Measurements from ENCODE around the gene GRIPAP1. TPM values are rescaled to one million over a fixed set of nuclear protein-coding genes. Genes with fewer than 3 reads are reported as not detected.

Gene GRIPAP1
- total RNA-seq, 8 experiments from 2014 or later = 24.2 to 69.0 (median 44.8) TPM

DNA sequence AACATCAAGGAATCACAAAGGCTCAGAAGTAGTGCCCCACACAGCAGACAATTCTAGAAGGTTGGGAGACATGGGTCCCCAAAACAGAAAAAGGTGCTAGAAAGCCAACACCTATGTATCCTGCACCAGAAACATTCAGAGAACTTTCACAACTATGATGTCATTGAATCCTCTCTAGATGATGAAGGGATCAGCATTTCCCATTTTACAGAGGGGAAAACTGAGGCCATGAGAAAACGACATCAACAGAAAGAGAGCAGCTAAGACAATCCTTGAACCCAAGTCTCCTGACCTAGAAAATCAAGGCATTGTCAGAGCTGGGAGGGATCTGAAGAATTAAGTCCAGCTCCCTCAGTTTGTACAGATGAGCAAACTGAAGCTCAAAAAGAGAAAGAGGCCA, 33.7 kb downstream of the GRIPAP1 start:
- no peak for ATAC-seq (replicated peaks in 6 of 8)
- Histone ChIP-seq H3K4me3 (no peak overlapping the region), H3K27ac (no peak overlapping the region), H3K4me1 (replicated peaks in 1 of 2) (peaks cover 3 to 11% of the 10 kb centered on the region in 2 donors)
- in situ Hi-C loops (cut with MboI; ENCODE audit: low pct_unique_long_range_greater_than_20kb in 2 of 9, low sequenced_read_pairs in 9 of 9, unreplicated experiment in 9 of 9) = no loop called here
- 0 to 100% (median 33%) methylated on average over 1 of the region's 1 CpG; no CpG with 5 or more reads in 7 of the 10 experiments for WGBS, 10 experiments

DNA sequence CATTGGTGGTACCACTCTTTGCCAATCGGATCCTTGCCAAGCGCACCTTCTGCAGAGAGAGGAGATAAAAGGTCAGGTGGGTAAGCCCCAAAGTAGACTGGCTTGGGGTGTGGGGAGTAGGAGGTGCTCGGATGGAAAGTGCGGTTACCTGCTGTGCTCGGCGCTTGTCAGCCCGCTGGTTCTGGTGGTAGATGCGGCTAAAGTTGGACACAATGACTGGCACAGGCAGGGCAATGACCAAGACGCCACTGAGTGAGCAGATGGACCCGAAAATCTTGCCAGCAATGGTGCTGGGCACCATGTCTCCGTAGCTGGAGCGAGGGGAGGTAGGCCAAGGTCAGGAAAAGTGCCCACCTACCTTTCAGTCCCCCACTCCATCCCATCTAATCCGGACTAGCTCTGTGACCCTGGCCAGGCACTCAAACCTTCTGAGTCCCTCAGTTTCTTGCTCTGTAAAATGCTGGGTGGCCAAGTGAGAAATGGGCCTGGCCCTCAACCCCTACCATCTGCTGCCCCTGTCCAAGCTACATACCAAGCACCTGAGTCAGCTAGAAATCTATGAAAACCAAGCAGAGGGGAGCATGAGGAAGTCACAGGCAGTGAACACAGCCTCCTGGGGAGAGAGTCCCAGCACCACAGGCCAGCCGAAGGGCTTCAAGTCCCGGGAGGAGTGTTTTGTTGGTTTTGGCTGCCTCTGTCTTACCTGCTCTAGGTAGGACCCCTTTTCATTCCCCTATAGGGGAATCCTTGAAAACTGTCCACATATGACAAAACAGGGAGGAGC, 35.1 kb downstream of the GRIPAP1 start:
- no peak overlapping the region for H3K27ac ChIP-seq
- ATAC-seq (replicated peaks in 6 of 8) = peak in 1 of 8 experiments; percentile 12
- WGBS, 10 experiments = 30% methylated on average over 5 of the region's 15 CpGs; no CpG with 5 or more reads in 9 of the 10 experiments

DNA sequence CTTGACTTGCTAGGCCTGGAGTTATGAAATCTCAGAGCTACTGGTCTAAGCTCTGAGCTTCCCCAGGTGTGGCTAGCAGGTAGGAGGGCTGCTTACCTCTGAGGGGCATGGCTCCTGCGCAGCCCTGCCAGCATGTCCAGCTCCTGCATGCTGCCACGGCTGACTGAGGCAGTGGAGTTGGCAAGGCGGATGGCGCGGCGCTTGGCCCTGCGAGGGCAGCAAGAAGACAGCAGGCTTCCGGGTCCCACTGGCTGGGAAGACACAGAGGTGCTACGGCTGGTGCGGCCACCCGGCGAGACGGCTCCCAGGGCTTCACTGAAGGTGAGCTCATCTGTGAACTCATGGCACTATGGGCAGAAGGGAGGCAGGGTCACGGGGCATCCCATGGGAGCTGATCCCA, 36.1 kb downstream of the GRIPAP1 start:
- no CpG with 5 or more reads among the region's 14 CpGs for WGBS, 10 experiments
- no peaks in the 10 kb centered on the region for H3K4me1 ChIP-seq (replicated peaks in 1 of 2)
- in situ Hi-C loops (cut with MboI; ENCODE audit: low pct_unique_long_range_greater_than_20kb in 2 of 9, low sequenced_read_pairs in 9 of 9, unreplicated experiment in 9 of 9) = no loop called here
- H3K27ac ChIP-seq = no peak overlapping the region
- no peak for ATAC-seq (replicated peaks in 6 of 8)
- H3K4me3 ChIP-seq = no peak overlapping the region

More for the DNA sequence above, 35.1 kb downstream of the GRIPAP1 start:
- no peak overlapping the region for H3K4me3 ChIP-seq
- in situ Hi-C loops (cut with MboI; ENCODE audit: low pct_unique_long_range_greater_than_20kb in 2 of 9, low sequenced_read_pairs in 9 of 9, unreplicated experiment in 9 of 9) = no loop called here
- peaks cover 0 to 4% of the 10 kb centered on the region in 2 donors for H3K4me1 ChIP-seq (replicated peaks in 1 of 2)

DNA sequence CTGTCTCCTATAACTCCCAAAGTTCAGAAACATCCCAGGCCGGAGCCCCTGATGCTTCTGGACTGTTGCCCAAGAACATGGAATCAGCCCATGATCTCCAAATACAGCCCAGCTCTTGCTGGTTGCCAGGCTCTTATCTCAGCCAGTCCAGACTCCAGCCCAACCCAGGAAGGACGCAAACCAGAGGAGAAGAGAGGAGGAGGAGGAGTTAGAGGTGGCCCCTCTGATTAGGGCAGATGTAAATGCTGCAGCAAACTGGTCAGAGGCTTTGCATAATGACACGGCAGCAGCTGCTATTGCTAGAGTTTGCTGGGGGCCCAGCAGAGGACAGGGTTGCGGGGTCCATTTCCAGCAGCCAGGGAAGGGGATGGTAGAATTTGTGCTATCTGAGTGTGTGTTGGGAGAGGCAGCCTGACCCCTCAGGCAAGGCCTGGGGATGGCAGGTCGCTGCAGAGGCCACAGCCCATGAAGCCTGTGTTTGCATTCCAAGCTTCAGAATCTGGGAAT, 40.4 kb downstream of the GRIPAP1 start:
- Histone ChIP-seq H3K4me1 (replicated peaks in 1 of 2) (peaks cover 0 to 5% of the 10 kb centered on the region in 2 donors), H3K27ac (peak overlapping the region in 1 of 2 donors; percentile 16), H3K4me3 (no peak overlapping the region)
- peak in 3 of 8 experiments; percentile 19 to 28 (median 25) for ATAC-seq (replicated peaks in 6 of 8)
- in situ Hi-C loops (cut with MboI; ENCODE audit: low pct_unique_long_range_greater_than_20kb in 2 of 9, low sequenced_read_pairs in 9 of 9, unreplicated experiment in 9 of 9) = no loop called here
- WGBS, 10 experiments = 0 to 28% (median 22%) methylated on average over 1 to 3 of the region's 5 CpGs; no CpG with 5 or more reads in 7 of the 10 experiments

DNA sequence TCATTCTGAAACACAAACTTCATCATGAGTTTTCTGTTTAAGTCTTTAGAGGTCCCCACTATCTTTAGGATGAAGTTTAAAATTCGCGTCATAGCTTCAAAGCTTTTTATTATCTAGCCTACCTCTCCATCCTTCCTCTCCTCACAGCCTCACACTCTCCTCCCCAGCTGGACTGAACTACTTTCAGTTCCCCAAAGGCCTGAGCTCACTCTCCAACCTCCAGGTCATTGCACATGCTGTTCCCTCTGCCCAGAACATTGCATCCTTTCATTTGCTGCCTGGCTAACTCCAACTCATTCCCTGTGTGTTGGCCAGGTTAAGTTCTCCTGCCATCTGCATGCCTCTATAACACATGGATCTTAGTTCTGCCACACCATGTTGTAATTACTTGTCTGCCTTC, 41.8 kb downstream of the GRIPAP1 start:
- in situ Hi-C loops (cut with MboI; ENCODE audit: low pct_unique_long_range_greater_than_20kb in 2 of 9, low sequenced_read_pairs in 9 of 9, unreplicated experiment in 9 of 9) = no loop called here
- WGBS, 10 experiments = 71 to 83% (median 82%) methylated on average over 1 to 2 of the region's 2 CpGs; no CpG with 5 or more reads in 6 of the 10 experiments
- no peak for ATAC-seq (replicated peaks in 6 of 8)
- Histone ChIP-seq H3K27ac (no peak overlapping the region), H3K4me1 (replicated peaks in 1 of 2) (peaks cover 2 to 11% of the 10 kb centered on the region in 2 donors), H3K4me3 (no peak overlapping the region)

DNA sequence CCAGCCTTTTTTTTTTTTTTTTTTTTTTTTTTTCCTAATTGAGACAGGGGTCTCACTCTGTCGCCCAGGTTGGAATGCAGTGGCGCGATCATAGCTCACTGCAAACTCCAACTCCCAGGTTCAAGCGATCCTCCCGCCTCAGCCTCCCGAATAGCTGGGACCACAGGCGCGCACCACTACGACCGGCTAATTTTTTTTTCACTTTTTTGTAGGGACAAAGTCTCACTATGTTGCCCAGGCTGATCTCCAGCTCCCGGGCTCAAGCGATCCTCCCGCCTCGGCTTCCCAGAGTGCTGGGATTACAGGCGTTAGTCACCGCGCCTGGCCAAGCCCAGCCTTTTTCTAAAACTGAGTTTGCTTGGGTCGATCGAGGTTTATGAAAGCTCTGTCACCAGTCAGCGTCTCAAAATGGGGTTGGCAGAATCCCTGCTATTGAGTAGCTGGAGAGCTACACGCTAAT, 43.4 kb downstream of the GRIPAP1 start:
- H3K4me3 ChIP-seq = peak overlapping the region; percentile 38 to 90 (median 61)
- ATAC-seq (replicated peaks in 6 of 8) = peak; percentile 0 to 18 (median 8)
- peaks cover 2 to 11% of the 10 kb centered on the region in 2 donors for H3K4me1 ChIP-seq (replicated peaks in 1 of 2)
- H3K27ac ChIP-seq = peak overlapping the region; percentile 90 to 98
- WGBS, 10 experiments = 0 to 24% (median 11%) methylated on average over 3 to 9 of the region's 21 CpGs; no CpG with 5 or more reads in 6 of the 10 experiments
- in situ Hi-C loops (cut with MboI; ENCODE audit: low pct_unique_long_range_greater_than_20kb in 2 of 9, low sequenced_read_pairs in 9 of 9, unreplicated experiment in 9 of 9) = no loop called here

DNA sequence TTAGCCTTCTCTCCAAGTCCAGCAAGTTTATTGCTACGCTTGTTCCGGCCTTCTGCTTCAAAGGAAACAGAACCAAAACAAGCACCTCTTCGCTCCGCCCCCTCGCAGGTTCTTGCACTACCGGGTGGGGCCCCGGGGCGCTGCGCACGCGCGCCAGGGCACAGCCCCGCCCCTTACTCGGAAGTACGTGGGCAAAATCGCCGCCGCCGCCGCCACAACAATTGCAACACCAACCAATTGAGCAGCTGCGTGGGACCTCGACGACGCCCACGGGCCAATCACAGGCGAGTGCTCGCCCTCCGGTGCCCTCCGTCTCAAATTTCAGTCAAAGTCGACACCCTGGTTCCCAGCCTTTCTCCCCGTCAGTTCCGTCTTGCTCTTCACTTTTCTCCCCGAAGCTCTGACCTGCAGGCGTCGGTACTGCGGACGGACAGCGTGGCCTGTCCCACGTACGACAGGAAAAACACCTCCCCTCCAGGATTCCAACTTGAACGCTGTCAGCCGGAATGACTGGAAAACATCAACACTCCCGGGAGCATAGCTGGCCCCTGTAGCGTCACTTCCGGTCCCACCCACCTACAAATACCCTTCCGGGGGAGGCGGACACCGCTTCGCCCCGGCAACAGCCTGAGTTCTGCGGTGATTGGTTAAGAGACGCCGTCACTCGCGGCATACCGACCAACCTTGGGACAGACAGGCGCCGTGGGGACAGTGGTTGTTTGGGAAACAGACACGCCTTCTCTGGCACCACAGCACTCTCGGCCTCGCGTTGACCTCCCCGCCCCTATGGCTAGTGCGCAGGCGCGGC, 44.0 kb downstream of the GRIPAP1 start:
- Histone ChIP-seq H3K27ac (peak overlapping the region; percentile 98 to 99), H3K4me3 (peak overlapping the region; percentile 56 to 90 (median 67)), H3K4me1 (replicated peaks in 1 of 2) (peaks cover 2 to 11% of the 10 kb centered on the region in 2 donors)
- WGBS, 10 experiments = 0 to 33% (median 10%) methylated on average over 1 to 41 of the region's 66 CpGs; no CpG with 5 or more reads in 6 of the 10 experiments
- peak; percentile 71 to 95 (median 92) for ATAC-seq (replicated peaks in 6 of 8)
- in situ Hi-C loops (cut with MboI; ENCODE audit: low pct_unique_long_range_greater_than_20kb in 2 of 9, low sequenced_read_pairs in 9 of 9, unreplicated experiment in 9 of 9) = no loop called here

DNA sequence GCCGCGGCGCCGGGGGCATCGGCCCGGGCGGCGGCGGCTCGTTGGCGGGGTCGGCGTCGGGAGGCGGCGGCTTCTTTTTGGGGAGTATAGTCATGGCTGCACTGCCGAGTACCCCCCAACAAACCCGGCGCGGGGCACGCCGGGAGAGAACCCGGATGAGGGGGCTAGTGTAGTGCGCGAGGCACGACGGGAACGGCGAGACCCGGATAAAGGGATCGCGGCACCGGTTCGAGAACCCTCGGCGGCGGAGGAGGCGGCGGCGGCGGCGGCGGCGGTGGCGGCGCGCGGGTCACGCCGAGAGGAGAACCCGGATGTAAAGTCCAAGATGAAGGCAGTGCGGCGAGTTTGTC, 44.6 kb downstream of the GRIPAP1 start, which contains the start of gene OTUD5:
Gene OTUD5, minus strand, starts transcription at position 131 of the 350 bp plus-strand sequence. Its CDS starts 37 bp downstream, at position 94.
- Histone ChIP-seq H3K4me3 (peak within 1 kb of the TSS; percentile 56 to 90 (median 67)), H3K4me1 (replicated peaks in 1 of 2) (peaks cover 2 to 11% of the 10 kb centered on the region in 2 donors), H3K27ac (peak within 1 kb of the TSS; percentile 98 to 99)
- WGBS, 10 experiments = no CpG with 5 or more reads among the region's 53 CpGs
- ATAC-seq (replicated peaks in 6 of 8) = peak; percentile 0 to 42 (median 34)
- in situ Hi-C loops (cut with MboI; ENCODE audit: low pct_unique_long_range_greater_than_20kb in 2 of 9, low sequenced_read_pairs in 9 of 9, unreplicated experiment in 9 of 9) = no loop called here

GRCh38 chrX:48956728-48957414, 45.2 kb downstream of the GRIPAP1 start:
- in situ Hi-C loops (cut with MboI; ENCODE audit: low pct_unique_long_range_greater_than_20kb in 2 of 9, low sequenced_read_pairs in 9 of 9, unreplicated experiment in 9 of 9) = no loop called here
- 7% methylated on average over 4 of the region's 61 CpGs; no CpG with 5 or more reads in 9 of the 10 experiments for WGBS, 10 experiments
- Histone ChIP-seq H3K4me1 (replicated peaks in 1 of 2) (peaks cover 2 to 11% of the 10 kb centered on the region in 2 donors), H3K27ac (peak overlapping the region; percentile 98 to 99), H3K4me3 (peak overlapping the region; percentile 56 to 90 (median 67))
- no peak for ATAC-seq (replicated peaks in 6 of 8)

DNA sequence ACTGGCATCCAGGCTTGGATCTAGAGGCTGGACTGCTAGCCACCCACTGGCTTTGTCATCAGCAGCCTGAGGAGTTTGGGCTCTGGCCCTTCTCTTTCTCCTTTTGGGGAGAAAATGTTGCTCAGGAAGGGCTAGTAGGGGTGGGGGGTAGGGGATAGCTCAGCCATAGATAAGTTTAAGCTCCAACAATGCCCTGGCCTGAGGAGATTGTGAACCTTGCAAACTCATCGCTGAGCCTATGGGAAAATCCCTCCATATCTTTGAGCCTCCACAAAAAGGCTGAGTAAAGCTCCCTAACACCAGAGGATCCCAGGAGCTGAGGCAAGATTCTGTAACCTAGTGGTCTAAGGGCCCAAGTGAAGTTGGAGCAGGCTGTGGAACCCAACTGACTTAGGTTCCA, 53.5 kb downstream of the GRIPAP1 start:
- no peak for ATAC-seq (replicated peaks in 6 of 8)
- no peak overlapping the region for H3K4me3 ChIP-seq
- in situ Hi-C loops (cut with MboI; ENCODE audit: low pct_unique_long_range_greater_than_20kb in 2 of 9, low sequenced_read_pairs in 9 of 9, unreplicated experiment in 9 of 9) = no loop called here
- peaks cover 0 to 2% of the 10 kb centered on the region in 2 donors for H3K4me1 ChIP-seq (replicated peaks in 1 of 2)
- 100% methylated on average over 1 of the region's 1 CpG; no CpG with 5 or more reads in 9 of the 10 experiments for WGBS, 10 experiments
- no peak overlapping the region for H3K27ac ChIP-seq

- in situ Hi-C loops (cut with MboI; ENCODE audit: low pct_unique_long_range_greater_than_20kb in 2 of 9, low sequenced_read_pairs in 9 of 9, unreplicated experiment in 9 of 9) = no loop called here
- ATAC-seq (replicated peaks in 6 of 8) = peak; percentile 43 to 80 (median 70)
- Histone ChIP-seq H3K4me1 (replicated peaks in 1 of 2) (peaks cover 0 to 2% of the 10 kb centered on the region in 2 donors), H3K27ac (no peak overlapping the region), H3K4me3 (no peak overlapping the region)
- 20 to 22% (median 21%) methylated on average over 1 to 3 of the region's 8 CpGs; no CpG with 5 or more reads in 7 of the 10 experiments for WGBS, 10 experiments
These were observed 56.3 kb downstream of the GRIPAP1 start for GRCh38 chrX:48945517-48946348.

DNA sequence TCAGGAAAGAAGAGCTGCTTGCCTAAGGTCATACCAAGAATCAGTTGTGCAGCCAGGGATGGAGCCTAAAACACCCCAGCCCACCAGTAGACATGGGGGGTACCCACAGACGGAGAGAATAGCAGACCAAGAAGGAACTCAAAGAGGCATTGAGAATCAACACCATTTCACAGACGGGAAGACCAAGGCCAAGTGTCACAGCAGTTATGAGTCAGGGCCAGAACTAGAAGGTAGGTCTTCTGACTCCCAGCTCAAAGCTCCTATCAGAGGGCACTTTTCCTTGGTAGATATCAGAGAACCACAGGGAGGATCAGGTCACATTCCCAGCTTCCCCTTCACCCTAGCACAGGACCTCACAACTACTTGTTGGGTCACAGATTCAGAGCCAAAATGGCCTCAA, 59.2 kb downstream of the GRIPAP1 start:
- 10 to 53% methylated on average over 2 of the region's 2 CpGs; no CpG with 5 or more reads in 8 of the 10 experiments for WGBS, 10 experiments
- Histone ChIP-seq H3K4me3 (no peak overlapping the region), H3K27ac (no peak overlapping the region), H3K4me1 (replicated peaks in 1 of 2) (peaks cover 0 to 2% of the 10 kb centered on the region in 2 donors)
- no peak for ATAC-seq (replicated peaks in 6 of 8)
- in situ Hi-C loops (cut with MboI; ENCODE audit: low pct_unique_long_range_greater_than_20kb in 2 of 9, low sequenced_read_pairs in 9 of 9, unreplicated experiment in 9 of 9) = no loop called here
